Subcutaneous adipose tissue (tissue), 4 donors: ENCODE data around the gene AQR. TPM values are rescaled to one million over a fixed set of nuclear protein-coding genes. Genes with fewer than 3 reads are reported as not detected.

Experiments used
- CTCF ChIP-seq: fragments of 450-650 bp; IDR thresholded peaks from one replicate; pipeline ENCODE4 v1.5.1; 2016; ENCODE audit warnings: low read depth, mild to moderate bottlenecking, control low read depth, antibody characterized with exemption, moderate library complexity
- total RNA-seq, 4 donors: library from RNA; depleted of rRNA; stranded (reverse); fragments of >200 nt; gene quantifications; one replicate each; pipeline ENCODE4 v1.1.0, GENCODE V29; 2016

The AQR gene
- total RNA-seq, 4 donors from 2014 or later = 23.4 to 32.8 (median 26.5) TPM

GRCh38 chr15:34952481-34952880 lies 17.1 kb downstream of the AQR start:
- TF ChIP-seq CTCF = no peak

GRCh38 chr15:34951993-34952392 lies 17.5 kb downstream of the AQR start:
- TF ChIP-seq CTCF = no peak

- no peak for TF ChIP-seq CTCF
Observed at GRCh38 chr15:34944936-34945335, 24.6 kb downstream of the AQR start.

- TF ChIP-seq CTCF = no peak
Observed at GRCh38 chr15:34943711-34944110, 25.8 kb downstream of the AQR start.

- TF ChIP-seq CTCF = no peak
Observed at GRCh38 chr15:34942363-34942762, 27.2 kb downstream of the AQR start.

- no peak for TF ChIP-seq CTCF
Observed at GRCh38 chr15:34941831-34942230, 27.7 kb downstream of the AQR start.

- no peak for TF ChIP-seq CTCF
Observed at GRCh38 chr15:34941185-34941698, 28.3 kb downstream of the AQR start.
